GM18873 (cell line): ENCODE measurements around the gene SOX14.

Experiments
- ATAC-seq: cut with Tn5 transposase; IDR thresholded peaks from one replicate; pipeline ENCODE4 v1.9.1; 2021; ENCODE audit warnings: mild to moderate bottlenecking, moderate library complexity, moderate number of reproducible peaks; ENCODE audit not compliant: unreplicated experiment, low FRiP score

The SOX14 gene

GRCh38 chr3:137767538-137768360 lies 3.6 kb downstream of the SOX14 start:
- ATAC-seq = no peak

- no peak for ATAC-seq
These were observed 4.5 kb downstream of the SOX14 start for GRCh38 chr3:137768361-137769321.

- ATAC-seq = no peak
These were observed 5.4 kb downstream of the SOX14 start for GRCh38 chr3:137769322-137770065.

GRCh38 chr3:137770066-137770834 lies 6.1 kb downstream of the SOX14 start:
- no peak for ATAC-seq

- ATAC-seq = no peak
These were observed 6.8 kb downstream of the SOX14 start for GRCh38 chr3:137770835-137771399.

GRCh38 chr3:137771401-137772213 lies 7.5 kb downstream of the SOX14 start:
- ATAC-seq = no peak

GRCh38 chr3:137772214-137772955 lies 8.3 kb downstream of the SOX14 start:
- no peak for ATAC-seq

- ATAC-seq = no peak
These were observed 14.8 kb downstream of the SOX14 start for GRCh38 chr3:137778941-137779340.

GRCh38 chr3:137787529-137787928 lies 23.4 kb downstream of the SOX14 start:
- ATAC-seq = no peak

GRCh38 chr3:137789236-137789635 lies 25.1 kb downstream of the SOX14 start:
- no peak for ATAC-seq

- no peak for ATAC-seq
These were observed 28.6 kb downstream of the SOX14 start for GRCh38 chr3:137792626-137793271.

GRCh38 chr3:137796993-137797392 lies 32.9 kb downstream of the SOX14 start:
- no peak for ATAC-seq

- no peak for ATAC-seq
These were observed 39.1 kb downstream of the SOX14 start for GRCh38 chr3:137803215-137803614.

GRCh38 chr3:137807998-137808397 lies 43.9 kb downstream of the SOX14 start:
- ATAC-seq = no peak

GRCh38 chr3:137809509-137809908 lies 45.4 kb downstream of the SOX14 start:
- no peak for ATAC-seq

GRCh38 chr3:137812023-137812422 lies 47.9 kb downstream of the SOX14 start:
- ATAC-seq = no peak

GRCh38 chr3:137815251-137815650 lies 51.1 kb downstream of the SOX14 start:
- no peak for ATAC-seq
